HG03103 (cell line): Measurements from ENCODE around the gene MLLT1.

Experiments
- ATAC-seq: cut with Tn5 transposase; IDR thresholded peaks from one replicate; pipeline ENCODE4 v1.9.1; 2021; ENCODE audit warnings: low read depth; ENCODE audit not compliant: unreplicated experiment

The MLLT1 gene

GRCh38 chr19:6260912-6261650 is 18.7 kb downstream of the MLLT1 start:
- no peak for ATAC-seq

- no peak for ATAC-seq
Observed at GRCh38 chr19:6260376-6260775, 19.4 kb downstream of the MLLT1 start.

GRCh38 chr19:6259312-6259861 is 20.4 kb downstream of the MLLT1 start:
- ATAC-seq, result no peak

GRCh38 chr19:6258812-6259311 is 20.9 kb downstream of the MLLT1 start:
- ATAC-seq, result no peak

- ATAC-seq, result no peak
Observed at GRCh38 chr19:6253954-6254733, 25.6 kb downstream of the MLLT1 start.

GRCh38 chr19:6252066-6252465 is 27.7 kb downstream of the MLLT1 start:
- ATAC-seq, result no peak

GRCh38 chr19:6250909-6251308 is 28.9 kb downstream of the MLLT1 start:
- ATAC-seq, result no peak

- no peak for ATAC-seq
Observed at GRCh38 chr19:6250024-6250615, 29.7 kb downstream of the MLLT1 start.

- ATAC-seq, result no peak
Observed at GRCh38 chr19:6249296-6249695, 30.5 kb downstream of the MLLT1 start.

- ATAC-seq, result no peak
Observed at GRCh38 chr19:6248844-6249243, 30.9 kb downstream of the MLLT1 start.

GRCh38 chr19:6248341-6248740 is 31.4 kb downstream of the MLLT1 start:
- no peak for ATAC-seq

GRCh38 chr19:6247007-6247288 is 32.8 kb downstream of the MLLT1 start:
- no peak for ATAC-seq

- ATAC-seq, result no peak
Observed at GRCh38 chr19:6246174-6247006, 33.4 kb downstream of the MLLT1 start.

GRCh38 chr19:6242677-6243076 is 37.1 kb downstream of the MLLT1 start:
- no peak for ATAC-seq

GRCh38 chr19:6241680-6242377 is 37.9 kb downstream of the MLLT1 start:
- ATAC-seq, result no peak

GRCh38 chr19:6241056-6241455 is 38.7 kb downstream of the MLLT1 start:
- no peak for ATAC-seq

GRCh38 chr19:6239871-6240676 is 39.7 kb downstream of the MLLT1 start:
- ATAC-seq, result no peak

GRCh38 chr19:6239401-6239844 is 40.4 kb downstream of the MLLT1 start:
- no peak for ATAC-seq
